Neural progenitor cell (in vitro differentiated cells): Measurements from ENCODE around the gene UPK3A. TPM values are rescaled to one million over a fixed set of nuclear protein-coding genes. Genes with fewer than 3 reads are reported as not detected.
A peak's percentile ranks its signal among the peaks of the same experiment; 100 is the strongest.

Experiments used
- DNase-seq: peaks from one replicate; pipeline ENCODE4 v3.0.0-alpha.2; 2016; ENCODE audit warnings: low spot score
- H2AFZ ChIP-seq: fragments of 200-600 bp; sonication (generic); replicated peaks from 2 replicates; pipeline ENCODE4 v1.6.1; 2016; ENCODE audit warnings: antibody characterized with exemption
- H3F3A ChIP-seq: fragments of 200-600 bp; sonication (generic); 2 replicates; pipeline ENCODE4 v1.6.1; 2016; ENCODE audit warnings: antibody characterized with exemption, low read depth
- H3K27ac ChIP-seq: fragments of 200-600 bp; sonication (generic); 2 replicates; pipeline ENCODE4 v1.5.1; 2016; ENCODE audit warnings: mild to moderate bottlenecking
- H3K27me3 ChIP-seq: fragments of 200-600 bp; sonication (generic); 2 replicates; pipeline ENCODE4 v1.6.1; 2016; ENCODE audit warnings: mild to moderate bottlenecking, moderate library complexity
- H3K36me3 ChIP-seq: fragments of 200-600 bp; sonication (generic); 2 replicates; pipeline ENCODE4 v1.5.1; 2016
- H3K4me1 ChIP-seq: fragments of 200-600 bp; sonication (generic); 2 replicates; pipeline ENCODE4 v1.6.1; 2016; ENCODE audit warnings: mixed run types
- H3K4me2 ChIP-seq: fragments of 200-600 bp; sonication (generic); 2 replicates; pipeline ENCODE4 v1.6.1; 2016
- H3K4me3 ChIP-seq: fragments of 200-600 bp; sonication (generic); 2 replicates; pipeline ENCODE4 v1.5.1; 2016
- H3K79me2 ChIP-seq: fragments of 200-600 bp; sonication (generic); 2 replicates; pipeline ENCODE4 v1.6.1; 2016; ENCODE audit warnings: low read depth
- H3K9ac ChIP-seq: fragments of 200-600 bp; sonication (generic); 2 replicates; pipeline ENCODE4 v1.6.1; 2016
- H3K9me3 ChIP-seq: fragments of 200-600 bp; sonication (generic); 2 replicates; pipeline ENCODE4 v1.5.1; 2016; ENCODE audit warnings: low read depth
- H4K20me1 ChIP-seq: fragments of 200-600 bp; sonication (generic); 2 replicates; pipeline ENCODE4 v1.6.1; 2016; ENCODE audit warnings: low read depth
- H3K27ac Mint-ChIP-seq: 3 replicates; pipeline ENCODE4 v1.8.0; 2021; ENCODE audit warnings: mixed read lengths
- H3K27me3 Mint-ChIP-seq: 2 replicates; pipeline ENCODE4 v1.8.0; 2022; ENCODE audit warnings: low read depth, mild to moderate bottlenecking, inconsistent platforms, moderate library complexity, mixed read lengths; ENCODE audit not compliant: insufficient read depth
- H3K36me3 Mint-ChIP-seq: 3 replicates; pipeline ENCODE4 v1.8.0; 2021; ENCODE audit warnings: mixed read lengths
- H3K4me1 Mint-ChIP-seq: 3 replicates; pipeline ENCODE4 v1.8.0; 2021; ENCODE audit warnings: mixed read lengths
- H3K4me3 Mint-ChIP-seq: 3 replicates; pipeline ENCODE4 v1.8.0; 2021; ENCODE audit warnings: mild to moderate bottlenecking, moderate library complexity, mixed read lengths
- H3K9me3 Mint-ChIP-seq: 3 replicates; pipeline ENCODE4 v1.8.0; 2020; ENCODE audit warnings: mixed read lengths
- EZH2 ChIP-seq: fragments of 200-600 bp; sonication (generic); IDR thresholded peaks from 2 replicates; pipeline ENCODE4 v1.6.1; 2017; ENCODE audit warnings: antibody characterized with exemption, mild to moderate bottlenecking, moderate library complexity
- EZH2phosphoT487 ChIP-seq: fragments of 200-600 bp; sonication (generic); IDR thresholded peaks from 2 replicates; pipeline ENCODE4 v1.6.1; 2017; ENCODE audit warnings: antibody characterized with exemption
- total RNA-seq: library from RNA; depleted of rRNA; stranded (reverse); fragments of >200 nt; gene quantifications from 2 replicates; pipeline ENCODE4 v1.2.3, GENCODE V29; 2015; ENCODE audit warnings: low replicate concordance
- TF ChIP-seq, protein P1 (sequence below): fragments of 200-600 bp; sonication (generic); IDR thresholded peaks from 2 replicates; pipeline ENCODE4 v1.5.1; 2017; ENCODE audit warnings: antibody characterized with exemption, mild to moderate bottlenecking

The UPK3A gene
- total RNA-seq, 1 donor from 2014 or later, result not detected

- Histone ChIP-seq H3K27ac (no peak overlapping the region), H4K20me1 (no peaks in the 10 kb centered on the region), H3K4me1 (peaks cover 9% of the 10 kb centered on the region), H3K36me3 (no peaks in the 10 kb centered on the region), H3K27me3 (peaks cover 17% of the 10 kb centered on the region), H3K9me3 (no peaks in the 10 kb centered on the region), H3F3A (peaks cover 5% of the 10 kb centered on the region), H3K79me2 (no peaks in the 10 kb centered on the region), H3K4me2 (peak overlapping the region; percentile 91), H3K4me3 (peak overlapping the region; percentile 65), H3K9ac (no peak overlapping the region), H2AFZ (peak overlapping the region; percentile 98)
- H3K27me3 Mint-ChIP-seq, result peaks cover 29% of the 10 kb centered on the region
- TF ChIP-seq, protein P1, sequence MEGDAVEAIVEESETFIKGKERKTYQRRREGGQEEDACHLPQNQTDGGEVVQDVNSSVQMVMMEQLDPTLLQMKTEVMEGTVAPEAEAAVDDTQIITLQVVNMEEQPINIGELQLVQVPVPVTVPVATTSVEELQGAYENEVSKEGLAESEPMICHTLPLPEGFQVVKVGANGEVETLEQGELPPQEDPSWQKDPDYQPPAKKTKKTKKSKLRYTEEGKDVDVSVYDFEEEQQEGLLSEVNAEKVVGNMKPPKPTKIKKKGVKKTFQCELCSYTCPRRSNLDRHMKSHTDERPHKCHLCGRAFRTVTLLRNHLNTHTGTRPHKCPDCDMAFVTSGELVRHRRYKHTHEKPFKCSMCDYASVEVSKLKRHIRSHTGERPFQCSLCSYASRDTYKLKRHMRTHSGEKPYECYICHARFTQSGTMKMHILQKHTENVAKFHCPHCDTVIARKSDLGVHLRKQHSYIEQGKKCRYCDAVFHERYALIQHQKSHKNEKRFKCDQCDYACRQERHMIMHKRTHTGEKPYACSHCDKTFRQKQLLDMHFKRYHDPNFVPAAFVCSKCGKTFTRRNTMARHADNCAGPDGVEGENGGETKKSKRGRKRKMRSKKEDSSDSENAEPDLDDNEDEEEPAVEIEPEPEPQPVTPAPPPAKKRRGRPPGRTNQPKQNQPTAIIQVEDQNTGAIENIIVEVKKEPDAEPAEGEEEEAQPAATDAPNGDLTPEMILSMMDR, result peak; percentile 90
- TF ChIP-seq EZH2 (peak; percentile 38), EZH2phosphoT487 (no peak)
- no peaks in the 10 kb centered on the region for H3K36me3 Mint-ChIP-seq
- H3K27ac Mint-ChIP-seq, result no peak overlapping the region
- H3K4me1 Mint-ChIP-seq, result peaks cover 13% of the 10 kb centered on the region
- H3K9me3 Mint-ChIP-seq, result no peaks in the 10 kb centered on the region
- H3K4me3 Mint-ChIP-seq, result peak overlapping the region; percentile 89
- DNase-seq, result peak; percentile 95
Observed at GRCh38 chr22:45268958-45269844, 15.5 kb upstream of the UPK3A start.

- H3K36me3 Mint-ChIP-seq, result no peaks in the 10 kb centered on the region
- Histone ChIP-seq H3K9ac (no peak overlapping the region), H3K27me3 (peaks cover 17% of the 10 kb centered on the region), H3K4me1 (peaks cover 9% of the 10 kb centered on the region), H3K27ac (no peak overlapping the region), H3K36me3 (no peaks in the 10 kb centered on the region), H3K9me3 (no peaks in the 10 kb centered on the region), H3K4me3 (no peak overlapping the region), H2AFZ (no peak overlapping the region), H3F3A (peaks cover 5% of the 10 kb centered on the region), H3K4me2 (no peak overlapping the region), H4K20me1 (no peaks in the 10 kb centered on the region), H3K79me2 (no peaks in the 10 kb centered on the region)
- H3K27me3 Mint-ChIP-seq, result peaks cover 35% of the 10 kb centered on the region
- H3K4me1 Mint-ChIP-seq, result peaks cover 13% of the 10 kb centered on the region
- TF ChIP-seq EZH2phosphoT487 (no peak), EZH2 (no peak)
- TF ChIP-seq, protein P1, result no peak
- no peak overlapping the region for H3K27ac Mint-ChIP-seq
- DNase-seq, result no peak
- H3K9me3 Mint-ChIP-seq, result no peaks in the 10 kb centered on the region
- H3K4me3 Mint-ChIP-seq, result peak overlapping the region; percentile 86
Observed at GRCh38 chr22:45270095-45271020, 14.4 kb upstream of the UPK3A start.

- Histone ChIP-seq H3K79me2 (no peaks in the 10 kb centered on the region), H3K36me3 (no peaks in the 10 kb centered on the region), H3K4me3 (no peak overlapping the region), H2AFZ (no peak overlapping the region), H3K4me2 (no peak overlapping the region), H3F3A (peaks cover 5% of the 10 kb centered on the region), H3K4me1 (peaks cover 9% of the 10 kb centered on the region), H3K27me3 (peaks cover 17% of the 10 kb centered on the region), H3K27ac (no peak overlapping the region), H4K20me1 (no peaks in the 10 kb centered on the region), H3K9ac (no peak overlapping the region), H3K9me3 (no peaks in the 10 kb centered on the region)
- no peak for DNase-seq
- Mint-ChIP-seq H3K4me1 (peaks cover 13% of the 10 kb centered on the region), H3K27me3 (peaks cover 31% of the 10 kb centered on the region), H3K27ac (no peak overlapping the region), H3K4me3 (peak overlapping the region; percentile 45), H3K9me3 (no peaks in the 10 kb centered on the region), H3K36me3 (no peaks in the 10 kb centered on the region)
- TF ChIP-seq EZH2phosphoT487 (no peak), EZH2 (no peak)
- TF ChIP-seq, protein P1, result no peak
Observed at GRCh38 chr22:45271667-45272201, 13.0 kb upstream of the UPK3A start.
